GM12874 (cell line): ENCODE measurements around the gene SIK2.

ENCODE experiments used
- TF ChIP-seq, protein P1 (sequence below): IDR thresholded peaks from 2 replicates; pipeline ENCODE4 v1.5.1; 2011; ENCODE audit warnings: low read depth, mild to moderate bottlenecking, control low read depth, low read length, moderate library complexity; ENCODE audit not compliant: insufficient read depth

SIK2 gene

DNA sequence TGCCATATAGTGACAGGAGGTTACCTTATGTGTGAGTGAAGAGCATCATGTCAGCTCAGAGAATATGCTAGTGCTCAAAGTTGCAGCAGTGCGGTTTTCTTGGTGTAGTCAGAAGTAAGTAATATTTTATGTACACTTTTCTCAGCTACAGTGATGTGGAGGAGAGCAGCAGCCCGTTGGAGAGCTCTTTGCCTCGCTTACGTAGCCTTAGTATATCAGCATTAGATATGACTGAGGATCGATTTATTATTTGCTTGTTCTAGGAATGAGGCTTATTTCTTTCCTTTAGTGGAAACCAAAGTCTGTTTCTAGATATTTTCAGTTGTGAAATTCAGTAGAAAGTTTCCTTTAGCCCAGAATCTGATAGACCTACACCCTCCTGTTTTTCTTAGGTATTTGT is 100.4 kb downstream of the SIK2 start:
- TF ChIP-seq, protein P1, sequence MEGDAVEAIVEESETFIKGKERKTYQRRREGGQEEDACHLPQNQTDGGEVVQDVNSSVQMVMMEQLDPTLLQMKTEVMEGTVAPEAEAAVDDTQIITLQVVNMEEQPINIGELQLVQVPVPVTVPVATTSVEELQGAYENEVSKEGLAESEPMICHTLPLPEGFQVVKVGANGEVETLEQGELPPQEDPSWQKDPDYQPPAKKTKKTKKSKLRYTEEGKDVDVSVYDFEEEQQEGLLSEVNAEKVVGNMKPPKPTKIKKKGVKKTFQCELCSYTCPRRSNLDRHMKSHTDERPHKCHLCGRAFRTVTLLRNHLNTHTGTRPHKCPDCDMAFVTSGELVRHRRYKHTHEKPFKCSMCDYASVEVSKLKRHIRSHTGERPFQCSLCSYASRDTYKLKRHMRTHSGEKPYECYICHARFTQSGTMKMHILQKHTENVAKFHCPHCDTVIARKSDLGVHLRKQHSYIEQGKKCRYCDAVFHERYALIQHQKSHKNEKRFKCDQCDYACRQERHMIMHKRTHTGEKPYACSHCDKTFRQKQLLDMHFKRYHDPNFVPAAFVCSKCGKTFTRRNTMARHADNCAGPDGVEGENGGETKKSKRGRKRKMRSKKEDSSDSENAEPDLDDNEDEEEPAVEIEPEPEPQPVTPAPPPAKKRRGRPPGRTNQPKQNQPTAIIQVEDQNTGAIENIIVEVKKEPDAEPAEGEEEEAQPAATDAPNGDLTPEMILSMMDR: no peak

DNA sequence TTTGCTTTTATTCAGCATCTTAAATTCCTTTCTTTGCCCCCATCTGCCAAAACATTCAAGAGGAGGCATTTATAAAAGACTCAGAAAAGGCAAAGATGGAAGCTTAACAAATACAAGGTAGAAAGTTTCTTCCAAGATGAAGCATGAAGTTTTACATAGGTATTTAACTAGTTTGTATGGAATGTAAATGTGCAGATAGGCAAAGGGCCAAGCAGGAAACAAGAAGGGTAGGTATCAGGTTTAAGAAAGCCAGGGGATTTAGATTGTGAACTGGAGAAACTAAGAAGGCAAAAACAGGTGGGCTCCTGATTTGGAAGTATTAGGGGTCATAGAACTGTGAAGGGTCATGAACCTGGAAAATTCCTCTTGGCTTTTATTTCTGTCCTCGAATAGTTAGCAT is 101.3 kb downstream of the SIK2 start:
- TF ChIP-seq, protein P1: no peak

GRCh38 chr11:111707039-111707690 is 104.9 kb downstream of the SIK2 start:
- TF ChIP-seq, protein P1: no peak

DNA sequence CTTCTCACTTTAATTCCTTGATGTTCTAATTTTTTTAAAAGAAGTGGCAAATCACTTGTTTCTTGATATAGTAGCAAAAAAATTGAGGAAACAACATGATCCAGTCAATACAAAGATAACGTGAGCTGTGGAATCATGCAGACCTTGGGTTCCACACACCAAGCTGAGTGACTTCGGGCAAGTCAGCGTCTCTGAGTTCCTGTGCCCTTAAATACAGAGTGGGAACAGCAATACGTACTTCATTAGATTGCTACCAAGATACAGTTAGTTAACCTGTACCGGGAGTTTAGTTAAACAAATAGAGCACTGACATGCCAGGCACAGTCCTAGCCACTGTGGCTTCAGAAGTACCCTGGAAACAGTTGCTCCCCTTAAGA is 105.4 kb downstream of the SIK2 start:
- TF ChIP-seq, protein P1: no peak

GRCh38 chr11:111714522-111714921 is 112.3 kb downstream of the SIK2 start:
- TF ChIP-seq, protein P1: no peak

- TF ChIP-seq, protein P1: no peak
Measured at GRCh38 chr11:111715142-111715816, 113.0 kb downstream of the SIK2 start.

DNA sequence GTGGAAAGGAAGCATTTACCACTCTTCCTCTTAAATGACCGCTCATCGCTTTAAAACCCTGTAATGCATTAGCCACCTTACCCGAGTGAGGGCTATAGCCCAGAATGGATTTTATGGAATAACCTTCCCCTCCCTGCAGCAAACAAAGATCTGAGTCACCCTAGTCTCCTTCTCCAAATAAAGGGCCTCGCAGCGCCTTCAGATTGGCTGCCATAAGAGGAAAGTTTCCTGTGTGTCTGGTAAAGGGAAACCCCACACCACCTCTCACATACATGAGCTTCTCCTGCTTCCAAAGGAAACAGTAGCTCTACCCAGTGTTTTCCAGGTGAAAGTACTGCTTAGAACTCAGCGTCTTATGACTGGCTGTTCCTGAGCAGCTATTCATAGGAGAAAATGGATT is 116.2 kb downstream of the SIK2 start:
- TF ChIP-seq, protein P1: no peak
